Measurements from ENCODE around the gene MYL7.

DNA sequence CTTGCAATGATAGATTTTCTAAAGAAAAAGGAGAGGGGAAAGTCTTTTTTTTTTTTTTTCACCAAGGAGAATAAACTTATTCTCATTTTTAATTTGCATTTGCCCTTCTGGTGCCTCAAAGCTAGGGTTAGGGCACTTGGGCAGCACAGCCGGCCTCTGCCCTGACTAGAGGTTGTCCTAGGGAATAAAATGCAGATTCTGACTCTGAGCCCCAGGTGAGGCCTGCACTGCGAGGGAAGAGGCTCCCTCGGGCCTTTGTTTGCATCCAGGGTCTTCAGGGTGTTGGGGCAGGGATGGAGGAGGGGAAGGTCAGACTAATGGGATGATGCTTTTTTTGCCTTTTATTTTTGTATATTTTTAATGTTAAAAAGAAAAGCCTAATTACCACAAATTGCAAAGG is 7.8 kb downstream of the MYL7 start:
- TF ChIP-seq CTCF (IDR thresholded peaks at IDR 0.05; ENCODE audit: low read depth, low read length, poor library complexity, severe bottlenecking) (no peak), EZH2phosphoT487 (IDR thresholded peaks at IDR 0.05; ENCODE audit: borderline replicate concordance, low read length) (no peak)

All from DOHH2 (cell line).